WTC11 (cell line): Measurements from ENCODE around the gene ERICH3. TPM values are rescaled to one million over a fixed set of nuclear protein-coding genes. Genes with fewer than 3 reads are reported as not detected.

ENCODE experiments used
- ATAC-seq: fragments of 200-7000 bp; cut with Tn5 transposase; 2 replicates; pipeline ENCODE4 v1.10.0; 2021; ENCODE audit warnings: mild to moderate bottlenecking, moderate library complexity
- CTCF ChIA-PET: fragments of 300-600 bp; sonication (Branson Sonifier 250); formaldehyde crosslinking; loops from one replicate; lab custom pipeline; 2021; ENCODE audit warnings: antibody characterized with exemption; lab: Charles Lee
- POLR2A ChIA-PET: fragments of 350-600 bp; sonication (Branson Sonifier 250); formaldehyde crosslinking; loops from one replicate; lab custom pipeline; 2021; ENCODE audit warnings: antibody characterized with exemption; lab: Charles Lee
- DNase-seq: peaks from one replicate; pipeline ENCODE4 v3.0.0; 2021; ENCODE audit warnings: low spot score
- H3K27ac Mint-ChIP-seq: 2 replicates; pipeline ENCODE4 v1.8.0; 2021; ENCODE audit warnings: mixed read lengths
- H3K27me3 Mint-ChIP-seq: 2 replicates; pipeline ENCODE4 v1.8.0; 2021; ENCODE audit warnings: low read depth, mild to moderate bottlenecking, moderate library complexity, mixed read lengths
- H3K36me3 Mint-ChIP-seq: 2 replicates; pipeline ENCODE4 v1.8.0; 2021; ENCODE audit warnings: mixed read lengths
- H3K4me1 Mint-ChIP-seq: 2 replicates; pipeline ENCODE4 v1.8.0; 2022; ENCODE audit warnings: mixed read lengths
- H3K4me3 Mint-ChIP-seq: 2 replicates; pipeline ENCODE4 v1.8.0; 2021; ENCODE audit warnings: mild to moderate bottlenecking, moderate library complexity, mixed read lengths
- H3K9me3 Mint-ChIP-seq: 2 replicates; pipeline ENCODE4 v1.8.0; 2021; ENCODE audit warnings: mixed read lengths
- FOXP1 ChIP-seq: sonication (generic); formaldehyde crosslinking; IDR thresholded peaks from 2 replicates; pipeline ENCODE4 v1.8.0; 2022; ENCODE audit warnings: missing genetic modification reagents, mild to moderate bottlenecking, moderate library complexity, borderline replicate concordance
- GRHL2 ChIP-seq: fragments of 250-450 bp; sonication (Bioruptor Pico); IDR thresholded peaks from 2 replicates; pipeline ENCODE4 v1.8.0; 2022; ENCODE audit warnings: mild to moderate bottlenecking, moderate library complexity; ENCODE audit not compliant: insufficient replicate concordance, severe bottlenecking
- IRF2 ChIP-seq: sonication (generic); formaldehyde crosslinking; IDR thresholded peaks from 2 replicates; pipeline ENCODE4 v1.8.0; 2022; ENCODE audit warnings: low read depth, missing genetic modification reagents, borderline replicate concordance
- NFE2L1 ChIP-seq: sonication (generic); formaldehyde crosslinking; IDR thresholded peaks from 2 replicates; pipeline ENCODE4 v1.8.1; 2023; ENCODE audit warnings: missing genetic modification reagents
- NR2C2 ChIP-seq: sonication (generic); formaldehyde crosslinking; IDR thresholded peaks from 2 replicates; pipeline ENCODE4 v1.8.0; 2022; ENCODE audit warnings: mild to moderate bottlenecking, missing genetic modification reagents
- OVOL2 ChIP-seq: fragments of 250-450 bp; sonication (Bioruptor Pico); IDR thresholded peaks from 2 replicates; pipeline ENCODE4 v1.9.0; 2021; ENCODE audit warnings: mild to moderate bottlenecking, borderline replicate concordance
- SP1 ChIP-seq: sonication (generic); formaldehyde crosslinking; conservative IDR thresholded peaks from 2 replicates; pipeline ENCODE4 v1.8.1; 2022; ENCODE audit warnings: missing genetic modification reagents
- ZBTB21 ChIP-seq: sonication (generic); formaldehyde crosslinking; IDR thresholded peaks from 2 replicates; pipeline ENCODE4 v1.8.1; 2023; ENCODE audit warnings: mild to moderate bottlenecking, missing genetic modification reagents, borderline replicate concordance
- ZNF219 ChIP-seq: sonication (generic); formaldehyde crosslinking; IDR thresholded peaks from 2 replicates; pipeline ENCODE4 v1.8.0; 2023; ENCODE audit warnings: missing genetic modification reagents, mild to moderate bottlenecking, borderline replicate concordance
- ZNF416 ChIP-seq: fragments of 250-450 bp; sonication (Bioruptor Pico); IDR thresholded peaks from 2 replicates; pipeline ENCODE4 v1.9.0; 2021; ENCODE audit warnings: mild to moderate bottlenecking, inconsistent platforms
- total RNA-seq: library from RNA; stranded (reverse); gene quantifications from 3 replicates; pipeline ENCODE4 v1.2.3, GENCODE V29; 2021
- TF ChIP-seq, protein P1 (sequence below): fragments of 250-450 bp; sonication (Bioruptor Pico); conservative IDR thresholded peaks from 2 replicates; pipeline ENCODE4 v1.9.0; 2021; ENCODE audit warnings: mild to moderate bottlenecking
- TF ChIP-seq, protein P2 (sequence below): sonication (generic); formaldehyde crosslinking; IDR thresholded peaks from 2 replicates; pipeline ENCODE4 v1.8.1; 2022; ENCODE audit warnings: missing genetic modification reagents, borderline replicate concordance
- TF ChIP-seq, protein P3 (sequence below): fragments of 250-450 bp; sonication (Bioruptor Pico); IDR thresholded peaks from 2 replicates; pipeline ENCODE4 v1.9.0; 2021; ENCODE audit warnings: mild to moderate bottlenecking
- TF ChIP-seq, protein P4 (sequence below): sonication (generic); formaldehyde crosslinking; IDR thresholded peaks from 2 replicates; pipeline ENCODE4 v1.8.1; 2023; ENCODE audit warnings: mild to moderate bottlenecking, missing genetic modification reagents, moderate library complexity
- TF ChIP-seq, protein P5 (sequence below): sonication (generic); formaldehyde crosslinking; IDR thresholded peaks from 2 replicates; pipeline ENCODE4 v1.8.0; 2022; ENCODE audit warnings: mild to moderate bottlenecking, missing genetic modification reagents
- TF ChIP-seq, protein P6 (sequence below): sonication (generic); formaldehyde crosslinking; IDR thresholded peaks from 2 replicates; pipeline ENCODE4 v1.8.0; 2022; ENCODE audit warnings: missing genetic modification reagents
- TF ChIP-seq, protein P7 (sequence below): sonication (generic); formaldehyde crosslinking; IDR thresholded peaks from 2 replicates; pipeline ENCODE4 v1.8.0; 2022; ENCODE audit warnings: mild to moderate bottlenecking, missing genetic modification reagents
- TF ChIP-seq, protein P8 (sequence below): sonication (generic); formaldehyde crosslinking; IDR thresholded peaks from 2 replicates; pipeline ENCODE4 v1.8.1; 2022; ENCODE audit warnings: low read depth, missing genetic modification reagents, borderline replicate concordance
- TF ChIP-seq, protein P9 (sequence below): sonication (generic); formaldehyde crosslinking; IDR thresholded peaks from 2 replicates; pipeline ENCODE4 v1.8.0; 2022; ENCODE audit warnings: mild to moderate bottlenecking, missing genetic modification reagents
- TF ChIP-seq, protein P10 (sequence below): fragments of 250-450 bp; sonication (Bioruptor Pico); IDR thresholded peaks from 2 replicates; pipeline ENCODE4 v1.9.0; 2021; ENCODE audit warnings: mild to moderate bottlenecking

Gene ERICH3
- total RNA-seq, 1 experiment from 2014 or later = 0.07 TPM

DNA sequence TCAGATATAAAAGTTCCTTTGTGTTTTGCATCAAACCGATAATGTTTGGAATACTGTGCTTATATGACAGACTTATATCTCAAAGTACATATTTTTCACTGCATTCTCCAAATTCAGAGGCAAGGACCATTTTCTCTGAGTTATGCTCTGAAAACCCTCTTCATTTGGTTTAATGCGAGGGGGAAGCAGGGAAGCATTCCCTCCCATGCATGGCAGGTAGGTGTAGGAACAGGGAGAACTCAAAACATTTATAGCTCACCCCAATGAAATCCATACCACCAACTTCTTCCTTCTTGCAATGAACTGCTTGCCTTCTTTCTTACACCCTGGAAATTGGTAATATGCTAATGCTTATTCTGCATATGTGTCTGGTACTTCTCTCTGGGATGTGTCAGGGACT, 10.7 kb upstream of the ERICH3 start:
- Mint-ChIP-seq H3K36me3 (no peaks in the 10 kb centered on the region), H3K27ac (no peak overlapping the region)
- CTCF ChIA-PET = no interaction called here
- ATAC-seq = no peak
- TF ChIP-seq ZNF416 (CRISPR knock-in tag) (no peak), ZBTB21 (CRISPR knock-in tag) (no peak), IRF2 (CRISPR knock-in tag) (no peak), NR2C2 (CRISPR knock-in tag) (no peak), GRHL2 (CRISPR knock-in tag) (no peak), FOXP1 (CRISPR knock-in tag) (no peak), OVOL2 (no peak), ZNF219 (no peak), NFE2L1 (CRISPR knock-in tag) (no peak), SP1 (no peak)
- TF ChIP-seq, protein P1, sequence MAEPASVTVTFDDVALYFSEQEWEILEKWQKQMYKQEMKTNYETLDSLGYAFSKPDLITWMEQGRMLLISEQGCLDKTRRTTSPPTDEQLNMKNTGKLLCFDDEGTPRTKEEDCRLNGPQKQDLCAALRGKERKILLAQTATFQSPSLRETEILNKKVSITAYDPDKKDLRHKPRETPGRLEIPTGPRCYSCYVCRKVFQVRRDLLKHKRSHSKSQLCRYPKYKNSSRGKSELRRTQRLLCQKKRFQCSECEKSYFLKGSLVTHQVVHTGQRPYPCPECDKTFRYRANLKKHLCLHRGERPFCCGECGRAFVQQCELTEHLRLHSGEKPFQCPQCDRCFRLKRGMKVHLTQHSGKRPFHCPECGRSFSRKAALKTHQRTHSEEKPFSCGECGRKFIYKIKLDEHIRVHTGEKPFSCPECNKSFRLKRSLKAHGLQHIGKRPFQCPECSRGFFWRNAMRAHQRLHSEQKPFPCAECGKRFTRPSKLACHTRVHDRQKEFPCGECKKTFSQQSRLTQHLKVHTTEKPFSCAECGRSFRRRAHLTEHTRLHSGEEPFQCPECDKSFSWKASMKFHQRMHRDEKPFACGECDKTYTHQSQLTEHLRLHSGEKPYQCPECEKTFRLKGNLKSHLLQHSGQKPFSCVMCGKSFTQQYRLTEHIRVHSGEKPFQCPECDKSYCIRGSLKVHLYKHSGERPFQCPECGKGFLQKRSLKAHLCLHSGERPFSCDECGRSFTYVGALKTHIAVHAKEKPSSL (CRISPR knock-in tag) = no peak
- TF ChIP-seq, protein P2, sequence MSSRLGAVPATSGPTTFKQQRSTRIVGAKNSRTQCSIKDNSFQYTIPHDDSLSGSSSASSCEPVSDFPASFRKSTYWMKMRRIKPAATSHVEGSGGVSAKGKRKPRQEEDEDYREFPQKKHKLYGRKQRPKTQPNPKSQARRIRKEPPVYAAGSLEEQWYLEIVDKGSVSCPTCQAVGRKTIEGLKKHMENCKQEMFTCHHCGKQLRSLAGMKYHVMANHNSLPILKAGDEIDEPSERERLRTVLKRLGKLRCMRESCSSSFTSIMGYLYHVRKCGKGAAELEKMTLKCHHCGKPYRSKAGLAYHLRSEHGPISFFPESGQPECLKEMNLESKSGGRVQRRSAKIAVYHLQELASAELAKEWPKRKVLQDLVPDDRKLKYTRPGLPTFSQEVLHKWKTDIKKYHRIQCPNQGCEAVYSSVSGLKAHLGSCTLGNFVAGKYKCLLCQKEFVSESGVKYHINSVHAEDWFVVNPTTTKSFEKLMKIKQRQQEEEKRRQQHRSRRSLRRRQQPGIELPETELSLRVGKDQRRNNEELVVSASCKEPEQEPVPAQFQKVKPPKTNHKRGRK (CRISPR knock-in tag) = no peak
- TF ChIP-seq, protein P3, sequence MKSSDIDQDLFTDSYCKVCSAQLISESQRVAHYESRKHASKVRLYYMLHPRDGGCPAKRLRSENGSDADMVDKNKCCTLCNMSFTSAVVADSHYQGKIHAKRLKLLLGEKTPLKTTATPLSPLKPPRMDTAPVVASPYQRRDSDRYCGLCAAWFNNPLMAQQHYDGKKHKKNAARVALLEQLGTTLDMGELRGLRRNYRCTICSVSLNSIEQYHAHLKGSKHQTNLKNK = no peak
- TF ChIP-seq, protein P4, sequence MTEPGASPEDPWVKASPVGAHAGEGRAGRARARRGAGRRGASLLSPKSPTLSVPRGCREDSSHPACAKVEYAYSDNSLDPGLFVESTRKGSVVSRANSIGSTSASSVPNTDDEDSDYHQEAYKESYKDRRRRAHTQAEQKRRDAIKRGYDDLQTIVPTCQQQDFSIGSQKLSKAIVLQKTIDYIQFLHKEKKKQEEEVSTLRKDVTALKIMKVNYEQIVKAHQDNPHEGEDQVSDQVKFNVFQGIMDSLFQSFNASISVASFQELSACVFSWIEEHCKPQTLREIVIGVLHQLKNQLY (CRISPR knock-in tag) = no peak
- TF ChIP-seq, protein P5, sequence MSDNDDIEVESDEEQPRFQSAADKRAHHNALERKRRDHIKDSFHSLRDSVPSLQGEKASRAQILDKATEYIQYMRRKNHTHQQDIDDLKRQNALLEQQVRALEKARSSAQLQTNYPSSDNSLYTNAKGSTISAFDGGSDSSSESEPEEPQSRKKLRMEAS = no peak
- TF ChIP-seq, protein P6, sequence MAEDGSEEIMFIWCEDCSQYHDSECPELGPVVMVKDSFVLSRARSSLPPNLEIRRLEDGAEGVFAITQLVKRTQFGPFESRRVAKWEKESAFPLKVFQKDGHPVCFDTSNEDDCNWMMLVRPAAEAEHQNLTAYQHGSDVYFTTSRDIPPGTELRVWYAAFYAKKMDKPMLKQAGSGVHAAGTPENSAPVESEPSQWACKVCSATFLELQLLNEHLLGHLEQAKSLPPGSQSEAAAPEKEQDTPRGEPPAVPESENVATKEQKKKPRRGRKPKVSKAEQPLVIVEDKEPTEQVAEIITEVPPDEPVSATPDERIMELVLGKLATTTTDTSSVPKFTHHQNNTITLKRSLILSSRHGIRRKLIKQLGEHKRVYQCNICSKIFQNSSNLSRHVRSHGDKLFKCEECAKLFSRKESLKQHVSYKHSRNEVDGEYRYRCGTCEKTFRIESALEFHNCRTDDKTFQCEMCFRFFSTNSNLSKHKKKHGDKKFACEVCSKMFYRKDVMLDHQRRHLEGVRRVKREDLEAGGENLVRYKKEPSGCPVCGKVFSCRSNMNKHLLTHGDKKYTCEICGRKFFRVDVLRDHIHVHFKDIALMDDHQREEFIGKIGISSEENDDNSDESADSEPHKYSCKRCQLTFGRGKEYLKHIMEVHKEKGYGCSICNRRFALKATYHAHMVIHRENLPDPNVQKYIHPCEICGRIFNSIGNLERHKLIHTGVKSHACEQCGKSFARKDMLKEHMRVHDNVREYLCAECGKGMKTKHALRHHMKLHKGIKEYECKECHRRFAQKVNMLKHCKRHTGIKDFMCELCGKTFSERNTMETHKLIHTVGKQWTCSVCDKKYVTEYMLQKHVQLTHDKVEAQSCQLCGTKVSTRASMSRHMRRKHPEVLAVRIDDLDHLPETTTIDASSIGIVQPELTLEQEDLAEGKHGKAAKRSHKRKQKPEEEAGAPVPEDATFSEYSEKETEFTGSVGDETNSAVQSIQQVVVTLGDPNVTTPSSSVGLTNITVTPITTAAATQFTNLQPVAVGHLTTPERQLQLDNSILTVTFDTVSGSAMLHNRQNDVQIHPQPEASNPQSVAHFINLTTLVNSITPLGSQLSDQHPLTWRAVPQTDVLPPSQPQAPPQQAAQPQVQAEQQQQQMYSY (CRISPR knock-in tag) = no peak
- TF ChIP-seq, protein P7, sequence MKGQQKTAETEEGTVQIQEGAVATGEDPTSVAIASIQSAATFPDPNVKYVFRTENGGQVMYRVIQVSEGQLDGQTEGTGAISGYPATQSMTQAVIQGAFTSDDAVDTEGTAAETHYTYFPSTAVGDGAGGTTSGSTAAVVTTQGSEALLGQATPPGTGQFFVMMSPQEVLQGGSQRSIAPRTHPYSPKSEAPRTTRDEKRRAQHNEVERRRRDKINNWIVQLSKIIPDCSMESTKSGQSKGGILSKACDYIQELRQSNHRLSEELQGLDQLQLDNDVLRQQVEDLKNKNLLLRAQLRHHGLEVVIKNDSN (CRISPR knock-in tag) = no peak
- TF ChIP-seq, protein P8, sequence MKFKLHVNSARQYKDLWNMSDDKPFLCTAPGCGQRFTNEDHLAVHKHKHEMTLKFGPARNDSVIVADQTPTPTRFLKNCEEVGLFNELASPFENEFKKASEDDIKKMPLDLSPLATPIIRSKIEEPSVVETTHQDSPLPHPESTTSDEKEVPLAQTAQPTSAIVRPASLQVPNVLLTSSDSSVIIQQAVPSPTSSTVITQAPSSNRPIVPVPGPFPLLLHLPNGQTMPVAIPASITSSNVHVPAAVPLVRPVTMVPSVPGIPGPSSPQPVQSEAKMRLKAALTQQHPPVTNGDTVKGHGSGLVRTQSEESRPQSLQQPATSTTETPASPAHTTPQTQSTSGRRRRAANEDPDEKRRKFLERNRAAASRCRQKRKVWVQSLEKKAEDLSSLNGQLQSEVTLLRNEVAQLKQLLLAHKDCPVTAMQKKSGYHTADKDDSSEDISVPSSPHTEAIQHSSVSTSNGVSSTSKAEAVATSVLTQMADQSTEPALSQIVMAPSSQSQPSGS (CRISPR knock-in tag) = no peak
- TF ChIP-seq, protein P9, sequence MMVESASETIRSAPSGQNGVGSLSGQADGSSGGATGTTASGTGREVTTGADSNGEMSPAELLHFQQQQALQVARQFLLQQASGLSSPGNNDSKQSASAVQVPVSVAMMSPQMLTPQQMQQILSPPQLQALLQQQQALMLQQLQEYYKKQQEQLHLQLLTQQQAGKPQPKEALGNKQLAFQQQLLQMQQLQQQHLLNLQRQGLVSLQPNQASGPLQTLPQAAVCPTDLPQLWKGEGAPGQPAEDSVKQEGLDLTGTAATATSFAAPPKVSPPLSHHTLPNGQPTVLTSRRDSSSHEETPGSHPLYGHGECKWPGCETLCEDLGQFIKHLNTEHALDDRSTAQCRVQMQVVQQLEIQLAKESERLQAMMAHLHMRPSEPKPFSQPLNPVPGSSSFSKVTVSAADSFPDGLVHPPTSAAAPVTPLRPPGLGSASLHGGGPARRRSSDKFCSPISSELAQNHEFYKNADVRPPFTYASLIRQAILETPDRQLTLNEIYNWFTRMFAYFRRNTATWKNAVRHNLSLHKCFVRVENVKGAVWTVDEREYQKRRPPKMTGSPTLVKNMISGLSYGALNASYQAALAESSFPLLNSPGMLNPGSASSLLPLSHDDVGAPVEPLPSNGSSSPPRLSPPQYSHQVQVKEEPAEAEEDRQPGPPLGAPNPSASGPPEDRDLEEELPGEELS (CRISPR knock-in tag) = no peak
- TF ChIP-seq, protein P10, sequence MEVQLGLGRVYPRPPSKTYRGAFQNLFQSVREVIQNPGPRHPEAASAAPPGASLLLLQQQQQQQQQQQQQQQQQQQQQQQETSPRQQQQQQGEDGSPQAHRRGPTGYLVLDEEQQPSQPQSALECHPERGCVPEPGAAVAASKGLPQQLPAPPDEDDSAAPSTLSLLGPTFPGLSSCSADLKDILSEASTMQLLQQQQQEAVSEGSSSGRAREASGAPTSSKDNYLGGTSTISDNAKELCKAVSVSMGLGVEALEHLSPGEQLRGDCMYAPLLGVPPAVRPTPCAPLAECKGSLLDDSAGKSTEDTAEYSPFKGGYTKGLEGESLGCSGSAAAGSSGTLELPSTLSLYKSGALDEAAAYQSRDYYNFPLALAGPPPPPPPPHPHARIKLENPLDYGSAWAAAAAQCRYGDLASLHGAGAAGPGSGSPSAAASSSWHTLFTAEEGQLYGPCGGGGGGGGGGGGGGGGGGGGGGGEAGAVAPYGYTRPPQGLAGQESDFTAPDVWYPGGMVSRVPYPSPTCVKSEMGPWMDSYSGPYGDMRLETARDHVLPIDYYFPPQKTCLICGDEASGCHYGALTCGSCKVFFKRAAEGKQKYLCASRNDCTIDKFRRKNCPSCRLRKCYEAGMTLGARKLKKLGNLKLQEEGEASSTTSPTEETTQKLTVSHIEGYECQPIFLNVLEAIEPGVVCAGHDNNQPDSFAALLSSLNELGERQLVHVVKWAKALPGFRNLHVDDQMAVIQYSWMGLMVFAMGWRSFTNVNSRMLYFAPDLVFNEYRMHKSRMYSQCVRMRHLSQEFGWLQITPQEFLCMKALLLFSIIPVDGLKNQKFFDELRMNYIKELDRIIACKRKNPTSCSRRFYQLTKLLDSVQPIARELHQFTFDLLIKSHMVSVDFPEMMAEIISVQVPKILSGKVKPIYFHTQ = no peak
- TF ChIP-seq, all 79 proteins: peak for 0
- H3K27me3 Mint-ChIP-seq = no peaks in the 10 kb centered on the region; the same call in 1 of the 2 replicates
- DNase-seq = no peak
- POLR2A ChIA-PET = no interaction called here
- no peak overlapping the region for H3K4me3 Mint-ChIP-seq
- no peaks in the 10 kb centered on the region for H3K9me3 Mint-ChIP-seq
- H3K4me1 Mint-ChIP-seq = no peaks in the 10 kb centered on the region
